CMK (cell line): ENCODE data around the gene PPARG.
"Not testable (repeated sequence)": the region's sequence is repeated elsewhere in the genome, so short reads cannot be mapped to it uniquely, and the experiment has no call there.

Experiments used
- DNase-seq: peaks from one replicate; pipeline ENCODE4 v3.0.0-alpha.2; 2010; ENCODE audit warnings: low read depth

The PPARG gene

GRCh38 chr3:12461097-12461649 lies 172.3 kb downstream of the PPARG start:
- DNase-seq, result no peak

DNA sequence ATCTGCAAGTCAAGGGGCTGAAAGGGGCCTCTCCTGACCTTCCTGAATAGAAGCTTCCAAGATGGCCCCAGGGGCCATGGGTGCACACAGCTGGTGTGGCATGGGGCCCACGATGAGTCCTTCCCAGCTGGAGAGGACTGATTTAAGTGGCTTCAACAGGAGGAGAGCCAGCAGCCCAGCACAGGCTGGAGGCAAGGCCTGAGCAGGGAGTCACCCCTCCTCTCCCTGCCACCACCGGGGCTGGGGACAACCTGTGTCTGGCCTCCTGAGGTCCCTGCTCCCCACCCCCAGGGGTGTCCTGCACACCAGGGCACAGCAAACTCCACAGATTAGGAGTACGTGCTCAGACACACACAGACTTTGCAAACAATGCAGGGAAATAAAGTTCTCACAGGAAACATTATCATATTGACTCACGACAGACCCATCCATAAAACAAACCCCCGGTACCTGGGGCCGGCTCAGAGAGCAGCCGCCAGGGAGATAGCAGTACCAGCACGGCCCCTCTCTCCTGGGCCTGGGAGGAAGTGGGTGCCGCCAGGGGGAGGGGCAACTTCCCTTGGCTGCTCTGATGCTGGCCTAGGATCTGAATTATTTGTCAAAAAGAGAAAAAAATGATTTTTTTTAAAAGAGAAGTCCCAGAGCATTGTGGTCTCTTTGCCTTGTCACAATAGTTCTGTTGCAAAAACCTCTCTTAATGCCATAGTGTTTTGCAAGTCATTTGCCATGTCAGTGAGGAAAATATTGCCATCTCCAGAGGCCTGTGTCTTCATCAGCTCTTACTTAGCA lies 173.5 kb downstream of the PPARG start:
- no peak for DNase-seq

DNA sequence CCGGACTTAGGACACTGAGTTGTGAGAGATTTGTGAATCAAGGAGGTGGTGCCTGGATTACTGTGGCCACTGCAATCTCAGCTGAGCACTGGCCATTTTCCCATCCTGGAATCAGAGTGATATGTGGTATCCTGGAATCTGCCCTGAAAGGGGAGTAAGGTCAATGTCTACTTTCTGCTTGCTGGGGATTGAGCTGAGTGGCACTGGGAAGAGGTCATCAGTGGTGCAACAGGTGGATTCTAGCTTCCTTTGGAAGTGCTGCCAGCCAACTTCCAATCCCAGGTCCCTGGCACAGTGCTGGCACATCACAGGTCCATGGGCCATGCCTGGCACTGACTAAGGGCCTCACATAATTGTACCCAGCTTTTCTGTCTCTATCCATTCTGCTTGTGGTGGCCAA lies 174.8 kb downstream of the PPARG start:
- no peak for DNase-seq

DNA sequence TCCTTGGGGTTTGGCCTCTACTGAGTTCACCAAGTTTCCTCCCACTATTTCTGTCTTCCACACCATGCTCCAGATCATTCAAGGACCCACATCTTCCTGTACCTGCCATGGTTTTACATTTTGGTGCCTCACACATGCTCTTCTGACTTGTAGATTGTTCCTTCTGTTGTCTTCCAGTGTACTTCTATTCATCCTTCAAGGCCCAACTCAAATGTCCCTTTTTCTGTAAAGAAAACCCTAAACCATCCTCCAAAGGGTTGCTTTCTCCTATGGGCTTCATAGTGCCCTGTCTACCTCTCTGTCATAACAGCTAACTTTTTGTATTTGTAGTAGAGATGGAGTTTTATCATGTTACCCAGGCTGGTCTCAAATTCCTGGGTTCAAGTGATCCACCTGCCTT lies 175.3 kb downstream of the PPARG start:
- no peak for DNase-seq

DNA sequence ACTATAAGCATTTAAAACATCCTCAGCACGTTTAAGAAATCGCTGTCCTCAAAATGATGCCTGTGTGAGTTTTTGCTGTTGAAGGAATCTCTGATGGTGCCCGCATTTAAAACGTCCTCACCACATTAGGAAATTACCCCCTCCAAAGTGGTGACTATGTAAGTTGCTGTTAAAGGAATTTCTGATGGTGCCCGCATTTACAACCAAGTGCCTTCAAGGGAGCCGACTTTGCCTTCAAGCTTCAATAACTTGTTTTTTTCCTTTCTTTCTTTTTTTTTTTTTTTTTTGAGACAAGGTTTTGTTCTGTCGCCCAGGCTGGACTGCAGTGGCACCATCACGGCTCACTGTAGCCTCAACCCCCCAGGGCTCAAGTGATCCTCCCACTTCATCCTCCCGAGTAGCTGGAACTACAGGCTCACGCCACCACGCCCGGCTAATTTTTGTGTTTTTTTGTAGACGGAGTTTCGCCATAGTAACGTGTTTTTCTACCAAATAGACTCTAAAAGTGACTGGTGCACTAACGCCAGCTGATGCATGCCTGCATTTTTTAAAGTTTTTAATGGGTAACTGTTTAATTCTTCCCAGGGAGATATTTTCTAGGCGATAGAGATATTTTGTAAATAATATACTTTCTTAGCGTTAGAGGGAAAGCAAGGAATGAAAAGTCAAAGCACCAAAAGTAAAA lies 176.4 kb downstream of the PPARG start:
- DNase-seq, result no peak

DNA sequence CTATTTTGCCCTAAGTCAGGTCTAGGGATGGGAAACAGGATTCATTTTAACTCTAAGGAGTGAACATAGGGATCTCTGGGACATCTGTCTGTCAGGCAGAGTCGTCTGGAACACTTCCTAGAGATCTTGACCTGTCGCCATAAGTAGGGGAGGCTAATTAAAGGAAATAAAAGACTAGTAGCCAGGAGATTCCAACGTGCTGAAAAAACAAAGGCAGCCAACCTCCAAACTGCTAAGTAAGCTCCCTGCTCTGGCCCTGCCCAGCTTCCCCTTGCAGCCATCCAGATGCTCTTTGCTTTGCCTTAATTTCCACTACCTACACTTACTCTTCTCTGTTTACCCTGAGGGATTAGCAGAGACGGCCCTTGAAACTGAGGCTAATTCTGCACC lies 177.0 kb downstream of the PPARG start:
- DNase-seq, result no peak

DNA sequence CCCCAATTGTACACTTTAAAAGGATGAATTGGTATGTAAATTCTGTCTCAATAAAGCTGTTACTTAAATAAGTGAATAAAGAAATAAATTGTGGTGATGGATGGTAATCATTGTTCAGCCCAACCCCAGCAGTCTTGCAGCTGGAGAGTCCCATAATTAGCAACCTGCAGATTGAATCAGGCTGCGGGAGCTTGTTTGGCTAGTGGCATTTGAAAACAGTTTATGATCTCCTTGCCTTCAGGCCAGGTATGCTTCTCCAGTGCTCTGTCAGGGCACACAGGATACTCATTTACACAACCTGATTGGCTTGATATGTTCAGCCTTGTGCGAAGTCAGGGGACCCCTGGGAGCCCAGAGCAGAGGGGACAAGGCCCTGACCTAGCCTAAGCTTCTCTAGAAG lies 178.9 kb downstream of the PPARG start:
- no peak for DNase-seq

DNA sequence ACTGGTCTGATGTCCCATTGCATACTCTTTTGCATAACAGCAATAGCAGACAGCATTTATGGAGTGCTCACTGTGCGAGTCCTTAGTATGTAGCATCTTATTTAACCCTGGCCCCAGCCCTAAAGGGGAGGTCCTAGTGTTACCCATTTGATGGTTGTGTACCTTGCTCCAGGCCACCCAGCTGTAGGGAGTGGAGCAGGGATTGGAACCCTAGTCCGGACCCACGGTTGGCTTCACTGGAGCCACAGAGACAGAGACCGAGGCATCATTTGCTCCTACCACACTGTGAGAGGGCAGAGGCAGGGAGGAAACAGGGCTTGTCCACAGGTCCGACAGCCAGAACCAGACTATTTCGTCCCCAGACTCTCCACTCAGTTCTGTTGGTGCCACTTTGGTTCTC lies 179.4 kb downstream of the PPARG start:
- no peak for DNase-seq

DNA sequence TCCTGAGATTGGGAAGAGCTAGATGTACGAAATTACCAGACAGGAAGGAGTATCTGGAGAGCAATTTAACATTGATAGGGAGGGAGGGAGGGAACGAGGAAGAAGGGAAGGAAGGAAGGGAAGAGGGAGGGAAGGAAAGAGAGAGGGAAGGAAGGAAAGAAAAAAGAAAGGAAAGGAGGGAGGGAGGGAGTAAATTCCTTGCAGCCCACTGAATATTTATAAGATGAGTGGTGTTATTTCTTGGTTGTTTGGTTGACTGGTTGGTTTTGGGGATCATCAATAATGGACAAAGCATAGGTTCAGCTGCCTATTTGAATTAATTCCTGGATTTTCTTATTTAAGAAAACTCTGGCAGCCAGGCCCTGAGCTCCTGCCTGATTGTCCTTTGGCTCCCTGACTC lies 179.9 kb downstream of the PPARG start:
- DNase-seq, result no peak

DNA sequence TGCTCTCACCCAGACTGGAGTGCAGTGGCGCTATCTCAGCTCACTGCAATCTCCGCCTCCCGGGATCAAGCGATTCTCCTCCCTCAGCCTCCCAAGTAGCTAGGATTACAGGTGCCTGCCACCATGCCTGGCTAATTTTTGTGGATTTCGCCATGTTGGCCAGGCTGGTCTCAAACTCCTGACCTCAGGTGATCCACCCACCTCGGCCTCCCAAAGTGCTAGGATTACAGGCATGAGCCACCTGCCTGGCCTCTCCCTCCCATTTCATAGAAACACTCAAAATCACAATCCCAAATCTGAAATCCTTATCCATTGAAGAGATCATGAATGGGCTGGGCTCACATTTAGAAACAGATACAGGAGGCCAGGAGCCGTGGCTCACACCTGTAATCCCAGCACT lies 180.4 kb downstream of the PPARG start:
- not testable (repeated sequence) for DNase-seq

- DNase-seq, result no peak
Observed at GRCh38 chr3:12470111-12470510, 181.2 kb downstream of the PPARG start.

GRCh38 chr3:12470680-12471079 lies 181.8 kb downstream of the PPARG start:
- no peak for DNase-seq

- DNase-seq, result no peak
Observed at GRCh38 chr3:12471241-12471640, 182.4 kb downstream of the PPARG start.

DNA sequence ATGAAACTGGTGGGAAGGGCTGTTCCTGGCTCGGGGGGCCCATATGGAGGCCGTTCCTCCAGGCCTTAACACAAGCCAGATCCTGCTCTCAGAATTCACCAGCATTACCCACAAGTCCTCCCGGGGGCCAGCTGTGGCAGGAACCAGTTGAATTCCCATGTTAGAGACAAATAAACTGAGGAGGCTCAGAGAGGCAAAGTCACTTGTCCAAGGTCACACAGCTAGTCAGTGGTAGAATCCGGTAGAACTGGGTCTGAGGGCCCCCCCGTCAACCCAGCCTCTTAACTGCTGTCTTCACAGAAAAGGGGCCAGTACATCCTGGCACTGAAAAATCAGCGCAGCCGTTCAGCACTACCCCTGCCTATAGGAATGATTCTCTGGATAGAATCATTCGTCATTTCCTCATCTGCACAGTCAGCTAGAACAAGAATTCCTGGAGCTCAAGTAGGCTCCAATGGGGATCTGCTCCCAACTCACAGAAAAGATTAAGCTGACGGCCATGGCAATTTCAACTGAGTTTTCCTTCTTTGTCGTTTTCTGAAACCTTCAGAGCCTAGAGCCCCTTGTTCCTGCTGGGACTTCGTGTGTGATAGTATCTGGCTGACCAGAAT lies 183.2 kb downstream of the PPARG start:
- DNase-seq, result no peak

DNA sequence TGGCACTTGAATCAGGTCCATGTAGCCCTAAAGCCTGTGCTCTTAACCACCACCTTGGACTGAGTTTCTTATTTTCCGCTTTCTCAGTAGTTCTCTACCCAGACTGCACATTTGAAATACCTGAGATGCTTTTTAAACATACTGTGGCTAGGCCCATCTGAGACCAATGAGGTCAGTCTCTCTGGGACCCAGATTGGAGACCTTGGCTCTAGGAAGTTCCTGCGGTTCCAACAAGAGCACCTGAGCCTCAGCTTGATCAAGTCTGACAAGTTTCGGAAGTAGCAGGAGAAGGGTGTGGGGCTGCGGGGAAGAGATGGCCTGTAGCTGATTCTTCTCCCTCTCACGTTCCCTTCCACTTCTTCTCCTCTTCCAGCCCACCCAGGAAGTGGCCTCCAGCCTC lies 183.9 kb downstream of the PPARG start:
- no peak for DNase-seq

- no peak for DNase-seq
Observed at GRCh38 chr3:12473511-12473910, 184.6 kb downstream of the PPARG start.

DNA sequence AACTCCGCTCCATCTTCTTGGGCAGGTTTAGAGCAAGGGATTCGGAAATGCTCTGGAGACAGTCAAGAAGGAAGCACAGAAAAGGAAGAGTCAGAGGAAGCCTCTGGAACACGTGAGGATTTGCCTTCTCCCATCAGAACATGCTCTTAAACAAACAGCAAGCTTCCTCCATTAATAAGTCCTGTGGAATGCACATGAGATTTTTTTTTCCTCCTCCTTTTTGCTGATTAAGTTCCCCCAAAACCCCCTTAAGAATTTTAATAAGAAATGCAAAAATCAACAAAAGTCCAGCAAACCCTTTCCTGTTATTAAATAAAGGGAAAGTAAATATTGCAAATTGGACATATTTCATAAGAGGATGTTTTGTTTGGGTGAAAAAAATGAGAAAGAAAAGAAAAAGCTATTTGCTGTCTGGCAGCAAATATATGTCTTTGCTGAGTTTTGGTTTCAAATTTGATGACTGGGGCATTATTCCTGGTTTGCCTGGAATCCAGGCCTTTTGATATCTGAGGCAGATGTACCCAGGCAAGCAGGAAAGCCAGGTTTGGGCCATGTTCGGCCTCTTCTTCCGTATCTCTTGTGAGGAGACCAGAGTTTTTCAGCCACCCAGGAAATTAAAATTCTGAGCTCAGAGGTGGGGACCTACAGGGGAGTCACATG lies 187.5 kb downstream of the PPARG start:
- DNase-seq, result no peak

GRCh38 chr3:12477256-12477655 lies 188.4 kb downstream of the PPARG start:
- DNase-seq, result no peak

GRCh38 chr3:12478326-12478725 lies 189.5 kb downstream of the PPARG start:
- no peak for DNase-seq

GRCh38 chr3:12479198-12479597 lies 190.3 kb downstream of the PPARG start:
- DNase-seq, result not testable (repeated sequence)

DNA sequence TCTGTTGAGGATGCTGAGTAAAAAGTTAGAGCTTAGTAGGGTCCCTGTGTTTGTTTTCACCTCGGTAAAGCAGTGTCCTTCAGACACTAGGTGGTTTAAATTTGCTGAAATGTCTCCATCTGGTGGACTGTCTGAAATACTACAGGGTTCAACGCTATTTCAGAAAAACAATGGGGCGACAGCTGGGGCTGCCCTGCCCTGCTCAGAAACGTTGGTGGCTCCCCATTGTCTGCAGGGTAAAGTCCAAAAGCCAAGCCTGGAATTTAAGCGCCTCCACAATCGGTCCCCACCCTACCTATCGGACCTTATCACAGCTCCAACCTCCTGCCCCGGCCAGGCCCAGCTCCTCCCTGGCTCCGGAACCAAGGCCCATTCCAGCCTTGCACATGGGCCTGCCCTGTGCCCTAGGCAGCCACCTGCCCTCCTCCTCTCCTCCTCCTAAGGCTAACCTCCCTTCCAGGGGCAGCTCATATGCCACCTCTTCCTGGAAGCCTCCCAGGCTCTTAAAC lies 191.1 kb downstream of the PPARG start:
- no peak for DNase-seq

- DNase-seq, result no peak
Observed at GRCh38 chr3:12483410-12483809, 194.5 kb downstream of the PPARG start.
